ENCODE measurements around the gene TANC1. TPM values are rescaled to one million over a fixed set of nuclear protein-coding genes. Genes with fewer than 3 reads are reported as not detected.

Gene TANC1
- total and polyA plus RNA-seq, 2 experiments from 2014 or later: 2.8 to 9.5 TPM

DNA sequence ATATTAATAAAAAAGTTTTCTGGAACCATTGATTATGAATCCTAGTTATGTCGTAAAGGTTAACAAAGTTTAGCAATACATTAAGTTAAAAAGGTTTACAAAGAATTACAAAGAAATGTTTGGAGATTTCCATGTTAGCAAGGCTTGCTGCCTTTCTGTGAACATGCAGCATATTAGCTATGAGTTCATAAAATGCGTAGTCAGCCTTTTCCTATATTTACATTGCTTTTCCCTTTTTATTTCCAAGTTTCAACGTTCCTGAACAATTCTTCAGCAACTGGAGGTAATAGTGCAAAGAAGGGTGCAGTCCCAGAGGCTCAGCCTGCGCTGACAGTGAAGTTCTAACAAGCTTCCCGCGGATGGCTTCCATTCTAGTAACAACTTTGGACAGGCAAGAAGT is 266.4 kb downstream of the TANC1 start (continued):
- TF ChIP-seq, protein P1, sequence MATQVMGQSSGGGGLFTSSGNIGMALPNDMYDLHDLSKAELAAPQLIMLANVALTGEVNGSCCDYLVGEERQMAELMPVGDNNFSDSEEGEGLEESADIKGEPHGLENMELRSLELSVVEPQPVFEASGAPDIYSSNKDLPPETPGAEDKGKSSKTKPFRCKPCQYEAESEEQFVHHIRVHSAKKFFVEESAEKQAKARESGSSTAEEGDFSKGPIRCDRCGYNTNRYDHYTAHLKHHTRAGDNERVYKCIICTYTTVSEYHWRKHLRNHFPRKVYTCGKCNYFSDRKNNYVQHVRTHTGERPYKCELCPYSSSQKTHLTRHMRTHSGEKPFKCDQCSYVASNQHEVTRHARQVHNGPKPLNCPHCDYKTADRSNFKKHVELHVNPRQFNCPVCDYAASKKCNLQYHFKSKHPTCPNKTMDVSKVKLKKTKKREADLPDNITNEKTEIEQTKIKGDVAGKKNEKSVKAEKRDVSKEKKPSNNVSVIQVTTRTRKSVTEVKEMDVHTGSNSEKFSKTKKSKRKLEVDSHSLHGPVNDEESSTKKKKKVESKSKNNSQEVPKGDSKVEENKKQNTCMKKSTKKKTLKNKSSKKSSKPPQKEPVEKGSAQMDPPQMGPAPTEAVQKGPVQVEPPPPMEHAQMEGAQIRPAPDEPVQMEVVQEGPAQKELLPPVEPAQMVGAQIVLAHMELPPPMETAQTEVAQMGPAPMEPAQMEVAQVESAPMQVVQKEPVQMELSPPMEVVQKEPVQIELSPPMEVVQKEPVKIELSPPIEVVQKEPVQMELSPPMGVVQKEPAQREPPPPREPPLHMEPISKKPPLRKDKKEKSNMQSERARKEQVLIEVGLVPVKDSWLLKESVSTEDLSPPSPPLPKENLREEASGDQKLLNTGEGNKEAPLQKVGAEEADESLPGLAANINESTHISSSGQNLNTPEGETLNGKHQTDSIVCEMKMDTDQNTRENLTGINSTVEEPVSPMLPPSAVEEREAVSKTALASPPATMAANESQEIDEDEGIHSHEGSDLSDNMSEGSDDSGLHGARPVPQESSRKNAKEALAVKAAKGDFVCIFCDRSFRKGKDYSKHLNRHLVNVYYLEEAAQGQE (IDR thresholded peaks at IDR 0.05; ENCODE audit: unreplicated experiment): no peak
- TF ChIP-seq, protein P2, sequence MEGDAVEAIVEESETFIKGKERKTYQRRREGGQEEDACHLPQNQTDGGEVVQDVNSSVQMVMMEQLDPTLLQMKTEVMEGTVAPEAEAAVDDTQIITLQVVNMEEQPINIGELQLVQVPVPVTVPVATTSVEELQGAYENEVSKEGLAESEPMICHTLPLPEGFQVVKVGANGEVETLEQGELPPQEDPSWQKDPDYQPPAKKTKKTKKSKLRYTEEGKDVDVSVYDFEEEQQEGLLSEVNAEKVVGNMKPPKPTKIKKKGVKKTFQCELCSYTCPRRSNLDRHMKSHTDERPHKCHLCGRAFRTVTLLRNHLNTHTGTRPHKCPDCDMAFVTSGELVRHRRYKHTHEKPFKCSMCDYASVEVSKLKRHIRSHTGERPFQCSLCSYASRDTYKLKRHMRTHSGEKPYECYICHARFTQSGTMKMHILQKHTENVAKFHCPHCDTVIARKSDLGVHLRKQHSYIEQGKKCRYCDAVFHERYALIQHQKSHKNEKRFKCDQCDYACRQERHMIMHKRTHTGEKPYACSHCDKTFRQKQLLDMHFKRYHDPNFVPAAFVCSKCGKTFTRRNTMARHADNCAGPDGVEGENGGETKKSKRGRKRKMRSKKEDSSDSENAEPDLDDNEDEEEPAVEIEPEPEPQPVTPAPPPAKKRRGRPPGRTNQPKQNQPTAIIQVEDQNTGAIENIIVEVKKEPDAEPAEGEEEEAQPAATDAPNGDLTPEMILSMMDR (conservative IDR thresholded peaks at IDR 0.05; ENCODE audit: low read depth in 2 of 2): no peak
- TF ChIP-seq EZH2phosphoT487 (IDR thresholded peaks at IDR 0.05; ENCODE audit: unreplicated experiment): no peak
- TF ChIP-seq POLR2AphosphoS5 (IDR thresholded peaks at IDR 0.05; ENCODE audit: low read depth): no peak
- no peak for TF ChIP-seq STAT1 (IDR thresholded peaks at IDR 0.05; ENCODE audit: unreplicated experiment)
- TF ChIP-seq ZNF114 (CRISPR knock-in tag; IDR thresholded peaks at IDR 0.05): no peak

DNA sequence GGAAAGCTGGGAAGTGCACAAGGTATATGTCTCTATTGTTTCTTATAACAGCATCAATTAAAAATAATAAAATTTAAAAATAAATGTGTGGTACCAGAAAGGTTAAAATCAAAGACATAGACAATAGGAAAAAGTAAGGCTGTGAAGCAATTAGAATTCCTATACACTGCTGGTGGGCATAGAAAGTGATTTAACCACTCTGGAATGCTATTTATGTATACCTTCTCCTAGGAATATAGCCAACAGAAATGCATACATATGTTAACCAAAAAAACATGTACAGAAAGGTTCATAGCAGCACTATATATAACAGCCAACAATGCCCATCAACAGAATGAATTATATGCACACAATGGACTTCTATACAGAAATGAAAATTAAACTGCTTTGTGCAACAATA is 275.1 kb downstream of the TANC1 start:
- Histone ChIP-seq H3K27me3 (ENCODE audit: insufficient read depth) (no peaks in the 10 kb centered on the region), H3F3A (replicated peaks; ENCODE audit: low read depth) (no peaks in the 10 kb centered on the region), H3K36me3 (ENCODE audit: insufficient read depth) (no peaks in the 10 kb centered on the region), H3K4me1 (ENCODE audit: insufficient read depth) (no peaks in the 10 kb centered on the region), H2AFZ (no peak overlapping the region), H3K79me2 (replicated peaks; ENCODE audit: insufficient read depth) (no peaks in the 10 kb centered on the region), H3K4me3 (no peak overlapping the region), H4K20me1 (replicated peaks; ENCODE audit: insufficient read depth) (peaks cover 4% of the 10 kb centered on the region; the same call in 1 of the 2 replicates), H3K4me2 (no peak overlapping the region), H3K9me2 (ENCODE audit: insufficient read depth) (no peaks in the 10 kb centered on the region), H3K27ac (ENCODE audit: low read depth) (no peak overlapping the region)
- no peaks in the 10 kb centered on the region for H3K27me3 Mint-ChIP-seq (ENCODE audit: insufficient read depth, low read depth, poor library complexity)
- ATAC-seq (no peak), DNase-seq (ENCODE audit: low spot score) (no peak)
- H3K4me3 Mint-ChIP-seq: no peak overlapping the region
- peaks cover 13% of the 10 kb centered on the region; the same call in 2 of the 3 replicates for H3K36me3 Mint-ChIP-seq (ENCODE audit: low read depth)
- H3K27ac Mint-ChIP-seq: no peak overlapping the region
- H3K4me1 Mint-ChIP-seq: no peaks in the 10 kb centered on the region
- H3K9me3 Mint-ChIP-seq: no peaks in the 10 kb centered on the region
- no peak for TF ChIP-seq CREB1 (CRISPR knock-in tag; IDR thresholded peaks at IDR 0.05; ENCODE audit: low read depth)
- no peak for TF ChIP-seq STAT1 (IDR thresholded peaks at IDR 0.05; ENCODE audit: unreplicated experiment)
- TF ChIP-seq ZNF114 (CRISPR knock-in tag; IDR thresholded peaks at IDR 0.05): no peak
- TF ChIP-seq EZH2phosphoT487 (IDR thresholded peaks at IDR 0.05; ENCODE audit: unreplicated experiment): no peak
- TF ChIP-seq, protein P2 (conservative IDR thresholded peaks at IDR 0.05; ENCODE audit: low read depth in 2 of 2): no peak
- TF ChIP-seq ZNF331 (CRISPR knock-in tag; IDR thresholded peaks at IDR 0.05; ENCODE audit: low read depth): no peak
- TF ChIP-seq, protein P1 (IDR thresholded peaks at IDR 0.05; ENCODE audit: unreplicated experiment): no peak
- TF ChIP-seq JUNB (IDR thresholded peaks at IDR 0.05; ENCODE audit: unreplicated experiment): no peak
- TF ChIP-seq NANOG (IDR thresholded peaks at IDR 0.05; ENCODE audit: borderline replicate concordance): no peak
- TF ChIP-seq POLR2AphosphoS5 (IDR thresholded peaks at IDR 0.05; ENCODE audit: low read depth): no peak
